ENCODE measurements around the gene SCN11A.
"Not testable (repeated sequence)": the region's sequence is repeated elsewhere in the genome, so short reads cannot be mapped to it uniquely, and the experiment has no call there.

The SCN11A gene

DNA sequence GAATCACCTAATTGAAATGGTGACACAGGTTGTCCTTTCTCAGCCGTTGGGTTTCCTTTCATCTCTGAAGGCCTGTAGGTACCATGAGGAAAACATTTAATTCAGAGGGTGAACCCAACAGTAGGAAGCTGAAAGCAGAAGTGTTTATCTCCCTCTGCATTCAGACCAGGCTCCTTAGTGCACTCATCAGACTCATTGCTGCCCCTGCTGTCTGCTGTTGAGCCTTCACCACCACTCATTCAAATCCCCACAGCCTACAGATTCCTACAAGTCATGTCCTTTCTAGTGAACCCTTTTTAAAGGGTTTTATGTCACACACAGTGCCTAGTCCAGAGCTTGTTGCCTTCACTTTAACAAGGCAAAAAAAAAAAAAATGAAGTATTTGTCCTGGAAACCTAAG, 13.5 kb upstream of the SCN11A start:
- DNase-seq (ENCODE audit: low read depth), result no peak

DNA sequence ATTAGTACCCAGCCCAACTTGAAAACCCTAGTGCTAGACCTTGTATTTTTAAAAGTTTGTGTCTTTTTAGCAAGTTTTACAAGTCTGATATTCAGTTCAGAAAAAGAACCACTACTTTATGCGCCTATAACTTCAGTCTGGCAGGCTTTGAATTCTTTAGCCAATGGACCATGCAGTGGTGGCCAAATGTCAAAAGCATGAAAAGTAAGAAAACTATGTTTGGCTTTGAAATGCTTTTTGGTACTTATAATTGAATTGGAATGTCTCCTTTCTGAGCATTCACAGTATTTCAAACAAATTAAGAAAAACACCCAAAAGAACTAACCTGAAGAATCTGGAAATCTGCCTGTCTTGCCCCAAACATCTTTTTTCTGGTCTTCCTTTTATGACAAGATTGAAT, 12.9 kb upstream of the SCN11A start:
- DNase-seq (ENCODE audit: low read depth), result peak; percentile 52

DNA sequence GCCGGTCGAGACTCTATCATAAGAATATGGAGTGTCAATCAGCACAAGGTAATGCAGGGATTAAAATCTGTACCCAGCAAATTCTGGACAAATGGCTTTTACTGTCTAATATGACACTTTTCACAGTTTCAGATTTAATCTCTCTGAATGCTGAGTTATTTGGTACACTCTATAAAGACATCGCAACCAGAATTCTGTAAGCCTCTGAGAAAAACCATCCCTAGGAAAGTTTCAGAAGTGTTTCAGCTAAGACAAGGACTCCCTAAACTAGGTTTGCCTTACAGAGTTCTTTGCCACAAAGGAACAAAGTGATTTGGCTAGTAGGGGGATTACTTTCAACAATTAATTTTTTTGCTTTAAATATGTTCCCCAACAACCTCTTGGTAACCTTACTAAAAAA, 11.4 kb upstream of the SCN11A start:
- DNase-seq (ENCODE audit: low read depth), result no peak

DNA sequence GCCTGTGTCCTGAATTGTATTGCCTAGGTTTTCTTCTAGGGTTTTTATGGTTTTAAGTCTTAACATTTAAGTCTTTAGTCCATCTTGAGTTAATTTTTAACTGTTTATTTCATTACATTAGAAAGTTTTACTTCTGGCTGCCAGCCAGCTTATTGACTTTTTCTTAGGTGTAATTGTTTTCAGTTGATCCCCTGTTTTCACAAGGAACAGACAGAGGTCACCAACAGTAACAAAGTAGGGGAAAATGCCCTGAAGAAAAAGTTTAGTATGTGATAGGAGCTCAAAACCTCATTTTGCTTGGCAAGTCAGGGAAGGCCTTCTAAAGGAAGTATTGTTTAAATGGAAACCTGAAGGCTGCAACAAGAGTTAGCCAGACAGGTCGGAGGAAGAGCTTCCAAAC, 10.4 kb upstream of the SCN11A start:
- no peak for DNase-seq (ENCODE audit: low read depth)

GRCh38 chr3:39061228-39061627, 9.5 kb upstream of the SCN11A start:
- not testable (repeated sequence) for DNase-seq (ENCODE audit: low read depth)

DNA sequence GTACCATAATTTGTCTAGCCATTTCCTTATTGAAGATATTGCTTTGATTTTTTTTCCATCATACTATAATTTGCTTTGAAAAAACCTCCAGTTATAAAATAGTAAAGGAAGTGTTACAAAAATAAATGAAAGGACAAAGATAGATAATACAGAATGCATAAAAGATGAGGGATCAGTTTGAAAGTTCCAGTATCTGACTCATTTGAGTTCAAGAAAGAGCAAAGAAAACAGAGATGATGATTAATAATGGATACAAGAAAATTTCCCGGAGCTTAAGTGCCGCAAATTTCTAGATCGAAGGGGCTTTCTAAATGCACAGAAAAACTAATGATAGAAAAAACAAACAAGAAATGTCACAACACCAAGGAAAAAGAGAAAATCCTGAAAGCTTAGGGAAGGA, 4.4 kb upstream of the SCN11A start:
- DNase-seq (ENCODE audit: low read depth), result no peak

GRCh38 chr3:39053696-39054095, 2.0 kb upstream of the SCN11A start:
- no peak for DNase-seq (ENCODE audit: low read depth)

DNA sequence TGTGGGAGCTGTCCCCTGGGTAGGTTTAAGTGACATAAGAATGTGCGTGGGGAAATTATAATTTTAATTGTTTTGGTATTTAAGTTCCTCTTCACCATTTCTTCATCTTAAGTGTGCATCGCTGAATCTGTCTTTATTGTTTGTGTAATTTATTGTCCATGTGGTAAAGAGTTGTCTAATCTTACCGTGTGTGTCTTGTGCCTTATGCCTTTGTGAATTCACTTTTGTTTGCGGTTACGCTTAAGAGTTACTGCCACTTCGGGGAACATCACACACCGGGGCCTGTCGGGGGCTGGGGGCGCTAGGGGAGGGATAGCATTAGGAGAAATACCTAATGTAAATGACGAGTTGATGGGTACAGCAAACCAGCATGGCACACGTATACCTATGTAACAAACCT, 839 bp upstream of the SCN11A start:
- DNase-seq (ENCODE audit: low read depth), result no peak

DNA sequence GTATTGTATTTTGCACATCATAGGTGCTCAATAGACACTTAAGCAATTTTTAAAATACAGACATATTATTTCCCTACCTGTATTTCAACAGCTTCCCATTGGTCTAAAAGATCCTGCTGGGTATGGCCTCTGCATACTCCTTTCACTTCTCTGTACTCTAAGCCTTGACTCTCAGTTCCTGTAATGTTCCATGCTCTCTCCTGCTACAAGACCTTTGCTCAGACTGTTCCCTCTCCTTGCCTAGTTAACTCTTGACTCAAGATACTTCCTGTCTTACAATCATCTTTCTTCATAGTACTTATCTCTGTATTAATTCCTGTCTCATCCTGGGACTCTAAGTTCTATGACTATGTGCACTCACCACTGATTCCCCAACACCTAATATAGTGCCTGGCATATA, 1.7 kb downstream of the SCN11A start:
- no peak for DNase-seq (ENCODE audit: low read depth)

GRCh38 chr3:39038165-39038564, 13.6 kb downstream of the SCN11A start:
- peak; percentile 81 for DNase-seq (ENCODE audit: low read depth)

- no peak for DNase-seq (ENCODE audit: low read depth)
These were observed 22.2 kb downstream of the SCN11A start for GRCh38 chr3:39029556-39029955.

DNA sequence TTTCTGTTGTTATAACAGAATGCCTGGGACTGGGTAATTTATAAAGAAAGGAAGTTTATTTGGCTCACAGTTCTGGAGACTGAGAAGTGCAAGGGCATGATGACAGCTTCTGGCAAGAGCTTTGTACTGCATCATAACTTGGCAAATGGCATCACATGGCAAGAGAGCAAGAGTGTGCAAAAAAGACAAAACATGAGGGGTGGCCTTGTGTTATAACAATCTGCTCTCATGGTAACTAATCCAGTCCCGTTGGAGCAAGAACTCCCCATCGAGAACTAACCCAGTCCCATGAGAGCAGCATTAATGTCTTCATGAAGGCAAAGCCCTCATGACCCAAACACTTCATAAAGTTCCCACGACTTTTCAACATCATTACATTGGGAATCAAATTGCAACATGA, 23.2 kb downstream of the SCN11A start:
- no peak for DNase-seq (ENCODE audit: low read depth)

- DNase-seq (ENCODE audit: low read depth), result no peak
These were observed 26.3 kb downstream of the SCN11A start for GRCh38 chr3:39025222-39025970.

DNA sequence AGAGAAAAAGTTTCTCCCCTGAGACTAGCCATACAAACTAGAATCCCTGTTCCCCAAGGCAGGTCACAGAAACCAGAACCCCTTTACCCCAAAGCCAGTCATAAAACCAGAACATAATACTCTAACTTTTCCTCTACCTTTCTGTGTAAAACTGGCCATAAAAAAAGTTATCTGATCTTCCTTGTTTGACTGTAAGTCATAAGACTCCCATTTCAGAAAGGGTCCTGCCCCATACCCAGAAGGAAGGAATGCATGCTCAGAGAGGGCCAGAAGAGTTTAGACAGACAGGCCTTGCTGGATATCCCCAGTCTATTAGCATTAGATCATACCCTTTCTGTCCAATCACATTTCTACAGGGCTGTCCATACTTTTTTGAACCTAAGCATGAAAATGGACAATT, 27.2 kb downstream of the SCN11A start:
- no peak for DNase-seq (ENCODE audit: low read depth)

GRCh38 chr3:39022286-39022630, 29.5 kb downstream of the SCN11A start:
- DNase-seq (ENCODE audit: low read depth), result no peak

DNA sequence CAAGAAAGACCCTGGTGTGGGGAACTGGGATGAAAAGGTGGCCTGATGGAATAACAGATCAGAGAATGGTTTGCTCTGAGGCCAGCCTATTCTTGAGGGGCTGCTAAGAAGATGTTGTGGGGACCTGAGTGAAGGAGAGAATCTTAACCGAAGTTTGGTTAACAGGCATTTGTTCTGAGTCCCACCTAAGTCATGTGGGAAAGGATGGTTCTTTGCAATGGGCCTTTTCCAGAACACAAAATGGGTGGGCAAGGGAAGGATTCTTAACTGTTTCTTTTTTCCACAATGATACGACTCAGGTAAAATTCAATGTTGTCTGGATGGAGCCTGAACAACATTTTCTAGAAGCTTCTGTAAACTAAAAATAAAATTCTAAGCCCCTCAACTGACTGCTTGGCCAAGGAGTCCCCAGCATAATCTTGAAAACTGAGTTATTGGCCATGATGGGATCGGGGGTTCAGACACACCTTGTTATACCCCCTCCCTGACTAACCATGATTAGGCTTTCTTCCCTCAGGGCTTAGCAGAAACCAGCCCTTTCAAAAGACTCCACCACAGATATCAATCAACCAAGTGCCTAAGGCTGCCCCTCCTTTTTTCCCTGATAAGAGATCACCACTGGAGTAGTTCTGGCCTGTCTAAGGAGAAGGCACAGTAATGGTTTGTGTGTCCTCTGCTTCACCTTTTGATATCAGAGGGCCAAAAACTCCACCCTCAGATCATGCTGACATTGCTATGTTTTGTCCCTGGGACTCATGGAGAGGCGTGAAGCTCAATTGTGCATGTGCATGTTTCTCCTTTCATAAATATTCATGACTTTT, 30.1 kb downstream of the SCN11A start:
- DNase-seq (ENCODE audit: low read depth), result no peak

DNA sequence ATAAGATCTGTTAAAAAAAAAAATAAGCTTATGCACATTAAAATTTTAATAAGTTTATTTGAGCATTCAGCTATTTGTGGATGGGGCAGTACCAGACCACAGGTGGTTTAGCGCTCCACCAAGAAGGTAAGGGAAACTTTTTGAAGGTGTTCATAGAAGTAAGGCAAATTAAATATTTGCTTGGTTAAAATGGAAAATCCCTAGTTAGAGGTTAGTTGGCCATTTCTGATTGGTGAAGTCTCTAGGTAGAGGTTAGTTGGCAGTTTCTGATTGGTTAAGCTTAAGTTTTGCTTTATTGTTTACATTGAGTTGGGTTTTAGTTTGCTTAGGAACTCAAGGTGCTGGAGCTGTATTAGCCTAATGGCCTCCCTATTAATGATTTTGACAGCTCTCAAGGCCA, 30.7 kb downstream of the SCN11A start:
- no peak for DNase-seq (ENCODE audit: low read depth)

- DNase-seq (ENCODE audit: low read depth), result no peak
These were observed 32.4 kb downstream of the SCN11A start for GRCh38 chr3:39019299-39019698.

- no peak for DNase-seq (ENCODE audit: low read depth)
These were observed 36.3 kb downstream of the SCN11A start for GRCh38 chr3:39015418-39015817.

DNA sequence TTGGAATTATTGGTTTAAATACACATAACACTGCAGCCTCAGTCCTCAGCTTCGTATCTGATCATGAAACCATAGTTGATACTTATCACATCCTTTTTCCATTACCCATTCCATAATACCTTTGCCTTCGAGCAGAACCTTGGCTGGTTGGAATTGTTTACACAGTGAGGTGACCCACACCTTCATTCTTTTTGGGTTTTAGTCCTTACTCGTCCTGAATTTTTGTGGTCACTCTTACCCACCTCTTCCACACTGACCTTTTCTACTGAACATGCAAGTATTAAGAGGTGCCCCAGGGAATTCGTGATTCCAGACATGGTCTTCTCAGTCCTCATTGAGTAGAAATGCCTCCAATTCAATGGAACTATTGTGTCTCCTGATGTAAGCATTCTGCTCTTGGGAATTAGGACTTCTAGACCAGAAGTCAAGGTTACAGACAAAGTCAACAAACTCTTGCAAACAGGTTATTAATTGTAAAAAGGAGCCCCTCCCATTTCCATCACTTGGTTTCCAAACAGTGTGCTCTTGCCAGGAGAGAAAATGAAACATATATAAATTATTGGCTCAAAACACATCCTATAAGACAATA, 37.7 kb downstream of the SCN11A start:
- no peak for DNase-seq (ENCODE audit: low read depth)

GRCh38 chr3:39013289-39013688, 38.5 kb downstream of the SCN11A start:
- DNase-seq (ENCODE audit: low read depth), result no peak

DNA sequence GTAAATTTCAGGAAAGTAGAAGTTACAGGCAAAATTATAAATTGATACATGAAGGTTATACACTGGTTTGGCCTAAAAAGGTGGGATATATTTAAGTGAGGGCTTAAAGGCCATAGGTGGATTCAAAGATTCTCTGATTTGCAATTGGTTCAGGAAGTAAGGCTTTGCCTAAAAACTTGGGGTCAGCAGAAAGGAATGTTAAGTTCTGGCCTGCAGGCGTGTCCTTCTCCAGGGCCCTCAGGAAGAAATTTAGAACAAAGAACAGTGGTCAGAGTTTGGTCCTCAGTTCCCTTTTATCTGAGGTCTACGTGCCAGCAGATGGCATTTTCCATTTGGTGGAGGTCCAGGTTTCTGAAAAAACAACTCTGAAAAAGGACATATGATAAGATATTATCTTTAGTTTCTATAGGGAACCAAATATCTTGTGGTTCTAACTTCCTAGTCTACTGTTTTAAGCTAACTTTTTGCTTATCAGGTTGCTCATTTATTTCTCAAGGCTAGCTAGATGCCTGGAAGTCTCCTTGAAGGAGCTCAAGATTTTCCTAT, 40.5 kb downstream of the SCN11A start:
- no peak for DNase-seq (ENCODE audit: low read depth)

GRCh38 chr3:39005295-39005694, 46.4 kb downstream of the SCN11A start:
- DNase-seq (ENCODE audit: low read depth), result no peak

Measured in GM04503 (cell line).